ENCODE data around the gene CRIP3. TPM values are rescaled to one million over a fixed set of nuclear protein-coding genes. Genes with fewer than 3 reads are reported as not detected.

The CRIP3 gene
- total and polyA plus RNA-seq, 2 of the 13 experiments (the other 11 are each of a cell fraction or from before 2014, with no cell fraction given), result 6.3 to 9.3 TPM

- TF ChIP-seq SRSF1 (optimal IDR thresholded peaks at IDR 0.05; ENCODE audit: low read depth, low read length) (no peak), SMARCC2 (IDR thresholded peaks at IDR 0.05) (0 out of 2 replicates have a peak, but pooled peaks have one; percentile 12), ZNF3 (CRISPR knock-in tag; IDR thresholded peaks at IDR 0.05) (peak; percentile 83), ZKSCAN1 (IDR thresholded peaks at IDR 0.05; ENCODE audit: low read length) (peak; percentile 86), SMARCE1 (IDR thresholded peaks at IDR 0.05; ENCODE audit: borderline replicate concordance) (no peak), PHF20 (CRISPR knock-in tag; IDR thresholded peaks at IDR 0.05) (peak; percentile 52; the same call in 1 of the 2 replicates), ZBTB43 (CRISPR knock-in tag; conservative IDR thresholded peaks at IDR 0.05) (peak; percentile 97), ZNF446 (CRISPR knock-in tag; IDR thresholded peaks at IDR 0.05) (no peak), ZNF790 (CRISPR knock-in tag; IDR thresholded peaks at IDR 0.05; ENCODE audit: borderline replicate concordance) (peak; percentile 91; the same call in 1 of the 2 replicates), ZNF33A (CRISPR knock-in tag; IDR thresholded peaks at IDR 0.05; ENCODE audit: borderline replicate concordance) (peak; percentile 24; the same call in 1 of the 2 replicates), MLX (CRISPR knock-in tag; IDR thresholded peaks at IDR 0.05) (peak; percentile 100), GATAD1 (CRISPR knock-in tag; IDR thresholded peaks at IDR 0.05) (peak; percentile 86), ZFP90 (CRISPR knock-in tag; IDR thresholded peaks at IDR 0.05; ENCODE audit: borderline replicate concordance) (peak; percentile 80; the same call in 1 of the 2 replicates), AKAP8 (CRISPR knock-in tag; IDR thresholded peaks at IDR 0.05) (peak; percentile 99), NCOR1 (IDR thresholded peaks at IDR 0.05; ENCODE audit: borderline replicate concordance, low read length) (peak; percentile 99), ZNF569 (CRISPR knock-in tag; IDR thresholded peaks at IDR 0.05; ENCODE audit: borderline replicate concordance) (peak; percentile 97; the same call in 1 of the 2 replicates), ZNF678 (CRISPR knock-in tag; IDR thresholded peaks at IDR 0.05) (peak; percentile 56; the same call in 1 of the 2 replicates), SAP130 (CRISPR knock-in tag; IDR thresholded peaks at IDR 0.05; ENCODE audit: low read depth) (peak; percentile 99), FOXJ3 (CRISPR knock-in tag; IDR thresholded peaks at IDR 0.05; ENCODE audit: borderline replicate concordance) (peak; percentile 99), THAP9 (CRISPR knock-in tag; IDR thresholded peaks at IDR 0.05; ENCODE audit: borderline replicate concordance) (peak; percentile 89), UBTF (CRISPR knock-in tag; IDR thresholded peaks at IDR 0.05) (peak; percentile 95), HOXD1 (CRISPR knock-in tag; IDR thresholded peaks at IDR 0.05) (peak; percentile 99)
Observed at GRCh38 chr6:43267619-43268354, 40.8 kb downstream of the CRIP3 start (continued).
